Activated T-cell treated with anti-CD3 and anti-CD28 coated beads, Interleukin-2, amount 50 U/mL, for 24 hours (primary cell): ENCODE results near the gene IQSEC1.

Experiments used
- DNase-seq: peaks from one replicate; pipeline ENCODE4 v3.0.0-alpha.2; 2020
- H3K27ac Mint-ChIP-seq: 2 replicates; pipeline ENCODE4 v1.8.0; 2020; ENCODE audit warnings: mild to moderate bottlenecking, mixed read lengths
- H3K27me3 Mint-ChIP-seq: 2 replicates; pipeline ENCODE4 v1.8.0; 2020; ENCODE audit warnings: mixed read lengths
- H3K36me3 Mint-ChIP-seq: 2 replicates; pipeline ENCODE4 v1.8.0; 2020; ENCODE audit warnings: low read depth, mixed read lengths
- H3K4me1 Mint-ChIP-seq: 2 replicates; pipeline ENCODE4 v1.8.0; 2020; ENCODE audit warnings: low read depth, mixed read lengths
- H3K4me3 Mint-ChIP-seq: 2 replicates; pipeline ENCODE4 v1.8.0; 2020; ENCODE audit warnings: mild to moderate bottlenecking, moderate library complexity, mixed read lengths
- H3K9me3 Mint-ChIP-seq: 2 replicates; pipeline ENCODE4 v1.8.0; 2020; ENCODE audit warnings: mixed read lengths

Gene IQSEC1

GRCh38 chr3:13098192-13098988, 25.2 kb upstream of the IQSEC1 start:
- Mint-ChIP-seq H3K36me3 (no peaks in the 10 kb centered on the region), H3K9me3 (no peaks in the 10 kb centered on the region), H3K27me3 (peaks cover 12% of the 10 kb centered on the region), H3K4me1 (no peaks in the 10 kb centered on the region), H3K27ac (no peak overlapping the region), H3K4me3 (no peak overlapping the region)
- DNase-seq, result no peak

GRCh38 chr3:13096356-13096755, 23.1 kb upstream of the IQSEC1 start:
- peaks cover 2% of the 10 kb centered on the region for H3K4me1 Mint-ChIP-seq
- DNase-seq, result no peak
- peaks cover 12% of the 10 kb centered on the region for H3K27me3 Mint-ChIP-seq
- H3K4me3 Mint-ChIP-seq, result no peak overlapping the region
- H3K36me3 Mint-ChIP-seq, result no peaks in the 10 kb centered on the region
- H3K27ac Mint-ChIP-seq, result no peak overlapping the region
- no peaks in the 10 kb centered on the region for H3K9me3 Mint-ChIP-seq

- H3K4me1 Mint-ChIP-seq, result peaks cover 2% of the 10 kb centered on the region
- no peaks in the 10 kb centered on the region for H3K36me3 Mint-ChIP-seq
- no peaks in the 10 kb centered on the region for H3K9me3 Mint-ChIP-seq
- no peak overlapping the region for H3K27ac Mint-ChIP-seq
- no peak overlapping the region for H3K4me3 Mint-ChIP-seq
- peaks cover 12% of the 10 kb centered on the region for H3K27me3 Mint-ChIP-seq
- DNase-seq, result no peak
Measured at GRCh38 chr3:13095408-13095937, 22.2 kb upstream of the IQSEC1 start.

DNA sequence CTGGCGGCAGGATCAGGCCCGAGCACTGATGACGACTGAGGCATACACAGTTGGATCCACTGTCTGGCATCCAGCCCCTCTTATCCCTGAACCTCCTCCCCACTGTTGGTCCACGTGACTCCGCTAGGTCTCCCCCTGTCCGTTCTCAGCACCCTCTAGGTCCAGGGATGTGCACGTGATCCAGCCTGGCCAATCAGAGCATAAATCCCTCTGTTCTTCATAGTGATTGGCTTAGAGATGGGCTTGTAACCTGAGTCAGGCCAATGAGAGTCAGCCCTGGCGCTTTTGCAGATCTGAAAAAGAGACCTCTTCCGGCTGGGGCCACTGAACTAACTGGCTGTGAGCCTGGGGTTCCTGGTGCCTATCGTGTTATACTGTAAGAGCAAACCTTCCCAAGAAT, 20.5 kb upstream of the IQSEC1 start:
- H3K4me1 Mint-ChIP-seq, result peaks cover 2% of the 10 kb centered on the region
- H3K4me3 Mint-ChIP-seq, result no peak overlapping the region

DNA sequence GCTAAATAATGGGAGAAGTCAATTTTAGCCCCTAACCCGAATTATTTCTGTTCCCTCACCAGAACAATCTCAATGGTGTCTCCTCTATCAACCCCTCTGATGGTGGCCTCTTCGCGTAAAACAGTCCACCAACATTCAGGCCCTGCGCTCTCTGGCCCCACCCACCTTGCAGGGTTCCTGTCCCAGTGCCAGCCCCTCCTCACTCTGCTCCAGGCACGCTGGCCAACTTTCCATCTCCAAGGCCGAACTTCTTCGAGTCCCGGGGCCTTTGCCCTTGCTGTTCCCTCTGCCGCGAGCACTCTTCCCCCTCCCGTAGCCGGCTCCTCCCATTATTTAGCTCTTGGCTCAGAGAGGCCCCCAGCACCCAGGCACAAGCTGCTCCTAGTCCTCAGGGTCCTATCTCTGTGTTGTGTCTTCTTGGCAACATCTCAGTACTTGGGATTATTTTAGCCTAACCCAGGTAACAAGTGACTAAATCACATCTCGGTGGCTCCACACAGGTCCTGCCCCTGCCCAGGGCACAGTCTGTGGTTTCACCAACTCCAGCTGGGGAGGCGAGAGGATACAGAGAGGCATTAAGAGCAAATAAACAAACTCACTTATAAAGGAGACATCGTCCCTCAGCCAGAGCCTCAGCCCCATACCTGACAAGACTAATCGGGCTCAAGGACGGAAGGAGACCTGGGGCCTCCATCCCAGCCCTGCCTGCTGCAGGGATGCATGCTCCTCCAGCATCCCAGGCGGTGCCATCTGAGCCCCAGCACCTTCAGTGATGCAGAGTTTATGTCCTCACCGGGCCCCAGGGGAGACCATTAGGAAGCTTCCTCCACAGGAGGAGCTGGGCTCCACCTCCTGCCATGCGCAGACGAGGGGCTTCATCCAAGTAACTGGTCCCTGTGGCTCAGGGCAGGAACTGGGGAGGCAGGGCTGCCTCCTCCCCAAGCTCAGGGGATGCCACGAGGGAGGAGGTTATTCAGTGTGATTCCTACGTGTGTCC, 19.7 kb upstream of the IQSEC1 start:
- H3K27ac Mint-ChIP-seq, result no peak overlapping the region
- peaks cover 2% of the 10 kb centered on the region for H3K4me1 Mint-ChIP-seq
- H3K36me3 Mint-ChIP-seq, result no peaks in the 10 kb centered on the region
- peaks cover 12% of the 10 kb centered on the region for H3K27me3 Mint-ChIP-seq
- H3K9me3 Mint-ChIP-seq, result no peaks in the 10 kb centered on the region
- H3K4me3 Mint-ChIP-seq, result no peak overlapping the region
- no peak for DNase-seq

More for the DNA sequence above, 20.5 kb upstream of the IQSEC1 start:
- DNase-seq, result no peak
- Mint-ChIP-seq H3K27ac (no peak overlapping the region), H3K36me3 (no peaks in the 10 kb centered on the region), H3K27me3 (peaks cover 12% of the 10 kb centered on the region), H3K9me3 (no peaks in the 10 kb centered on the region)

- peak; percentile 87 for DNase-seq
Measured at GRCh38 chr3:13091898-13092611, 18.8 kb upstream of the IQSEC1 start.

GRCh38 chr3:13088028-13089006, 15.1 kb upstream of the IQSEC1 start:
- Mint-ChIP-seq H3K27ac (no peak overlapping the region), H3K36me3 (no peaks in the 10 kb centered on the region), H3K4me1 (peaks cover 2% of the 10 kb centered on the region), H3K27me3 (no peaks in the 10 kb centered on the region), H3K9me3 (no peaks in the 10 kb centered on the region), H3K4me3 (no peak overlapping the region)
- DNase-seq, result no peak

More at GRCh38 chr3:13091898-13092611, 18.8 kb upstream of the IQSEC1 start:
- peaks cover 12% of the 10 kb centered on the region for H3K27me3 Mint-ChIP-seq
- no peaks in the 10 kb centered on the region for H3K36me3 Mint-ChIP-seq
- no peaks in the 10 kb centered on the region for H3K9me3 Mint-ChIP-seq
- no peak overlapping the region for H3K27ac Mint-ChIP-seq
- H3K4me3 Mint-ChIP-seq, result no peak overlapping the region
- peaks cover 2% of the 10 kb centered on the region for H3K4me1 Mint-ChIP-seq

DNA sequence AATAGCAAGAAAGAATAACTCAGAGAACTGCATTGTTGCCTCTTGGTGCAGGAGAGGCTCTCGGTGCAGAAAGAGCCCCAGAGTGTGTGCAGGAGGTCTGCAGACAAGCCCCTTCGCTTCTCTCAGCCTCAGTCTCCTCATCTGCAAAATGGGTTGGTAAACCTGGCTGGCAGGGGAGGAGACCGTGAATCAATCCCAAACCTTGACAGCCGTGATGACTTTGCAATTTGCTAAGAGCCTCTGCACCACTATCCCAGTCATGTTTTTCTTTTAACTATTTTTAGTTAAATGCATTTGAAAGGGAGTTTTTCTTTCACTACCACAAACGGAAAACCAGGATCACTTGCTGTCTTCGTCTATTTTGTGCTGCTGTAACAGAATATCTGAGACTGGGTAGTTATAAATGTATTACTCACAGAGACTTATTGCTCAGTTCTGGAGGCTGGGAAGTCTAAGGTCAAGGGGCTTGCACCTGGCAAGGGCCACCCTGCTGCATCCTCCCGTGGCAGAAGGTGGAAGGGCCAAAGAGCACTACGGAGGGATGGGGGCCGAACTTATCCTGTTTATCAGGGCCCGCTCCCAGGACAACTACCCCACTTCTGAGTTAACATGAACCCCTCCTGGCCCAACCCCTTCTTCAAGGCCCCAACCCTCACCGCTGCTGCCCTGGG, 14.2 kb upstream of the IQSEC1 start:
- peaks cover 2% of the 10 kb centered on the region for H3K4me1 Mint-ChIP-seq
- H3K27ac Mint-ChIP-seq, result no peak overlapping the region
- H3K9me3 Mint-ChIP-seq, result no peaks in the 10 kb centered on the region

DNA sequence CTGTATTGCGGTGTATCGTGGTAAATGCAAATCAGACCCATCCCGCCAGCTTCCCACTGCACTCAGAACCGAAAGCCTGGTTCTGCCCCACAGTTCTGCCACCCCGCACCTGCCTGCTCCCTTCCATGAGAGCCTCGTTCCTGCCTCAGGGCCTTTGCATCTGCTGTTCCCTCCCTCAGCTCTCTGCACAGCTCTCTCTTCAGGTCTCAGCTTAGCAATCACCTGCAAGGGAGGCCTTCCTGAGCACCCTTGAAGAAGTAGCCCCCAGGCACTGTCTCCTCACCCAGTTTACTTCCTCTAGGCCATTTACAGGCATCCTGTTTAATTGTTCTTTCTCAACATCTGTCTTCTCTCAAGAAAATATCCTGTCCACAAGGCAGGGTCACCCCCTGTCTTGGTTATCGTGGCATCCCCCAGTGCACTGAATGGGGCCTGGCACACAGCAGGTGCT, 13.3 kb upstream of the IQSEC1 start:
- no peaks in the 10 kb centered on the region for H3K4me1 Mint-ChIP-seq
- DNase-seq, result no peak
- H3K4me3 Mint-ChIP-seq, result no peak overlapping the region

More for the DNA sequence above, 14.2 kb upstream of the IQSEC1 start:
- DNase-seq, result no peak
- no peak overlapping the region for H3K4me3 Mint-ChIP-seq
- no peaks in the 10 kb centered on the region for H3K36me3 Mint-ChIP-seq
- H3K27me3 Mint-ChIP-seq, result no peaks in the 10 kb centered on the region

GRCh38 chr3:13085846-13086179, 12.6 kb upstream of the IQSEC1 start:
- Mint-ChIP-seq H3K27me3 (no peaks in the 10 kb centered on the region), H3K27ac (no peak overlapping the region), H3K36me3 (no peaks in the 10 kb centered on the region), H3K4me1 (no peaks in the 10 kb centered on the region), H3K9me3 (no peaks in the 10 kb centered on the region), H3K4me3 (no peak overlapping the region)
- DNase-seq, result no peak

More for the DNA sequence above, 13.3 kb upstream of the IQSEC1 start:
- Mint-ChIP-seq H3K9me3 (no peaks in the 10 kb centered on the region), H3K27ac (no peak overlapping the region), H3K36me3 (no peaks in the 10 kb centered on the region), H3K27me3 (no peaks in the 10 kb centered on the region)

- DNase-seq, result no peak
- Mint-ChIP-seq H3K36me3 (no peaks in the 10 kb centered on the region), H3K4me3 (no peak overlapping the region), H3K27me3 (no peaks in the 10 kb centered on the region), H3K9me3 (no peaks in the 10 kb centered on the region), H3K4me1 (no peaks in the 10 kb centered on the region), H3K27ac (no peak overlapping the region)
Measured at GRCh38 chr3:13085081-13085845, 12.0 kb upstream of the IQSEC1 start.

- H3K27me3 Mint-ChIP-seq, result no peaks in the 10 kb centered on the region
- no peaks in the 10 kb centered on the region for H3K4me1 Mint-ChIP-seq
- H3K9me3 Mint-ChIP-seq, result no peaks in the 10 kb centered on the region
- H3K4me3 Mint-ChIP-seq, result no peak overlapping the region
- no peaks in the 10 kb centered on the region for H3K36me3 Mint-ChIP-seq
- H3K27ac Mint-ChIP-seq, result no peak overlapping the region
- DNase-seq, result no peak
Measured at GRCh38 chr3:13083898-13084297, 10.7 kb upstream of the IQSEC1 start.
